Transverse colon (tissue), 4 donors: ENCODE data around the gene TDRD9.

Experiments
- CTCF ChIP-seq, 5 experiments: fragments of 200-600 bp in 3 of 5; fragments of 450-650 bp in 2 of 5; sonication (generic) in 3 of 5; IDR thresholded peaks; 1 replicate in 2 of 5; 2 replicates in 3 of 5; pipeline ENCODE4 v1.5.1; 2016 to 2017; ENCODE audit warnings: antibody characterized with exemption in 5 of 5, inconsistent platforms in 3 of 5, mild to moderate bottlenecking in 2 of 5, moderate library complexity in 1 of 5
- POLR2A ChIP-seq: fragments of 450-650 bp; IDR thresholded peaks from one replicate; pipeline ENCODE4 v1.6.1; 2016; ENCODE audit warnings: antibody characterized with exemption, mild to moderate bottlenecking, moderate library complexity
- POLR2AphosphoS5 ChIP-seq, 3 donors: sonication (generic); formaldehyde crosslinking; IDR thresholded peaks; one replicate each; pipeline ENCODE4 v1.6.1; 2016; ENCODE audit warnings: antibody characterized with exemption in 3 of 3

GRCh38 chr14:104011824-104012517 lies 83.7 kb downstream of the TDRD9 start:
- TF ChIP-seq POLR2AphosphoS5 (IDR thresholded peaks at IDR 0.05) (no peak), CTCF (IDR thresholded peaks at IDR 0.05) (no peak), POLR2A (no peak)
